ENCODE results near the gene PRIMA1. TPM values are rescaled to one million over a fixed set of nuclear protein-coding genes. Genes with fewer than 3 reads are reported as not detected.

The PRIMA1 gene
- total and polyA plus RNA-seq, 4 donors: 0.22 to 0.78 (median 0.53) TPM

GRCh38 chr14:93804654-93805053, 16.4 kb upstream of the PRIMA1 start:
- ATAC-seq (ENCODE audit: insufficient read depth, low FRiP score): no peak
- H3K9me3 ChIP-seq (ENCODE audit: control insufficient read depth in 4 of 4, insufficient read depth in 3 of 4, low read length in 3 of 4): peaks cover 0 to 17% (median 0%) of the 10 kb centered on the region in 4 donors
- H3K36me3 ChIP-seq (ENCODE audit: control insufficient read depth in 4 of 4, insufficient read depth in 4 of 4, low read length in 4 of 4): no peaks in the 10 kb centered on the region
- H3K9ac ChIP-seq (ENCODE audit: insufficient read depth in 1 of 2, low read length in 2 of 2): no peak overlapping the region
- H3K4me1 ChIP-seq (ENCODE audit: control insufficient read depth in 5 of 5, insufficient read depth in 5 of 5, low read length in 5 of 5): no peaks in the 10 kb centered on the region
- TF ChIP-seq CTCF (IDR thresholded peaks at IDR 0.05; ENCODE audit: control extremely low read depth, extremely low read depth): no peak
- DNase-seq: no peak
- H3K4me3 ChIP-seq: no peak overlapping the region
- H3K27ac ChIP-seq (ENCODE audit: low read depth in 1 of 2, low read length in 1 of 2): no peak overlapping the region
- no peaks in the 10 kb centered on the region for H3K27me3 ChIP-seq (ENCODE audit: control insufficient read depth in 3 of 3, insufficient read depth in 3 of 3, low read length in 2 of 3)
- 58 to 66% methylated on average over 9 of the region's 9 CpGs for WGBS, 2 donors

GRCh38 chr14:93803408-93804318, 15.4 kb upstream of the PRIMA1 start:
- no peak overlapping the region for H3K27ac ChIP-seq (ENCODE audit: low read depth in 1 of 2, low read length in 1 of 2)
- H3K9ac ChIP-seq (ENCODE audit: insufficient read depth in 1 of 2, low read length in 2 of 2): no peak overlapping the region
- 86 to 90% methylated on average over 15 of the region's 15 CpGs for WGBS, 2 donors
- DNase-seq: no peak
- no peak overlapping the region for H3K4me3 ChIP-seq
- H3K9me3 ChIP-seq (ENCODE audit: control insufficient read depth in 4 of 4, insufficient read depth in 3 of 4, low read length in 3 of 4): peaks cover 0 to 14% (median 0%) of the 10 kb centered on the region in 4 donors
- no peaks in the 10 kb centered on the region for H3K4me1 ChIP-seq (ENCODE audit: control insufficient read depth in 5 of 5, insufficient read depth in 5 of 5, low read length in 5 of 5)
- TF ChIP-seq CTCF (IDR thresholded peaks at IDR 0.05; ENCODE audit: control extremely low read depth, extremely low read depth): no peak
- no peaks in the 10 kb centered on the region for H3K27me3 ChIP-seq (ENCODE audit: control insufficient read depth in 3 of 3, insufficient read depth in 3 of 3, low read length in 2 of 3)
- H3K36me3 ChIP-seq (ENCODE audit: control insufficient read depth in 4 of 4, insufficient read depth in 4 of 4, low read length in 4 of 4): no peaks in the 10 kb centered on the region
- ATAC-seq (ENCODE audit: insufficient read depth, low FRiP score): no peak

GRCh38 chr14:93799989-93800921, 12.0 kb upstream of the PRIMA1 start:
- no peak overlapping the region for H3K4me3 ChIP-seq
- peaks cover 0 to 5% (median 0%) of the 10 kb centered on the region in 4 donors for H3K9me3 ChIP-seq (ENCODE audit: control insufficient read depth in 4 of 4, insufficient read depth in 3 of 4, low read length in 3 of 4)
- DNase-seq: no peak
- no peak overlapping the region for H3K9ac ChIP-seq (ENCODE audit: insufficient read depth in 1 of 2, low read length in 2 of 2)
- no peak for ATAC-seq (ENCODE audit: insufficient read depth, low FRiP score)
- H3K4me1 ChIP-seq (ENCODE audit: control insufficient read depth in 5 of 5, insufficient read depth in 5 of 5, low read length in 5 of 5): no peaks in the 10 kb centered on the region
- TF ChIP-seq CTCF (IDR thresholded peaks at IDR 0.05; ENCODE audit: control extremely low read depth, extremely low read depth): no peak
- no peaks in the 10 kb centered on the region for H3K36me3 ChIP-seq (ENCODE audit: control insufficient read depth in 4 of 4, insufficient read depth in 4 of 4, low read length in 4 of 4)
- H3K27ac ChIP-seq (ENCODE audit: low read depth in 1 of 2, low read length in 1 of 2): no peak overlapping the region
- peaks cover 0 to 3% (median 0%) of the 10 kb centered on the region in 3 donors for H3K27me3 ChIP-seq (ENCODE audit: control insufficient read depth in 3 of 3, insufficient read depth in 3 of 3, low read length in 2 of 3)
- WGBS, 2 donors: 73 to 80% methylated on average over 8 of the region's 8 CpGs

All from lung (tissue), 12 donors.